Stimulated activated CD4-positive, alpha-beta T cell treated with anti-CD3 and anti-CD28 coated beads, TNF-alpha, amount 100 ng/mL, for 1 hour (primary cell): ENCODE measurements around the gene FGF12.
A peak's percentile ranks its signal among the peaks of the same experiment; 100 is the strongest.

Source experiments
- DNase-seq, 3 donors: peaks; one replicate each; pipeline ENCODE4 v3.0.0-alpha.2; 2020; ENCODE audit warnings: low read depth in 3 of 3, low spot score in 1 of 3

The FGF12 gene

DNA sequence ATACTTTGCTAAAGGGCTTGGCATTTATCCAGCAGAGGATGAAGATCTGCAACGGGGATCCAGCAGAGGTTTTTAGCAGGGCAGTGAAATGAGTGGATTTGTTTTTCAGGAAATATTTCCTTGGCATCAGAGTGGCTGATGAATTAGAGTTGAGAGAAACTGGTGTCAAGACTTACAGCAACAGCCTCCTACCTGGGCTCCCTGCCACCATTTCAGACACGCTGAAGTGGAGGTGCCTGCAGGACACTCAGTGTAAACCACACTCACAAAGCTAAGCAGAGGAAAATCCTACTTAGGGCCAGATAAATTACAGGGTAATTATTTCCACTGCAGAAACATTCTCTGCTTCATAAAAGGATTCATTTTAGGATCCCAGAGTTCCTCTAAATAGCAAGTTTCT is 519.7 kb downstream of the FGF12 start:
- no peak for DNase-seq

DNA sequence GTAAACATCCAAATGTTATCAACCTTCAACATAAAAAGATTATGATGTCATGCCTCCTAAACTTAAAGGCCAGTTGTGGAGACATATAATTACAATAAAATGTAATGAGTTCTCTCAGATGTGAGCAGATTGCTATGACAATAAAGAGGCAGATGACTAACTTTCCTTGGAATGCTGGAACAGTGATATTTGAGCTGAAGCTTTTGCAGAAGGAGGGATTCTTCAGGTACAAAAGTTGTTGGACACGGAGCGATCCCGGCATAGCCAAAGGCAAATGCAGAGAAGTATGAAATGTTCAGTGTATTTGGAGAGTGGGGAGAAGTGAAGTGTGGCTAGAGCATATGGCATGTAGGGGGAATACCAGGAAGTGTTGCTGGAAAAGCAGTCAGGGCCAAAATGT is 520.1 kb downstream of the FGF12 start:
- no peak for DNase-seq

DNA sequence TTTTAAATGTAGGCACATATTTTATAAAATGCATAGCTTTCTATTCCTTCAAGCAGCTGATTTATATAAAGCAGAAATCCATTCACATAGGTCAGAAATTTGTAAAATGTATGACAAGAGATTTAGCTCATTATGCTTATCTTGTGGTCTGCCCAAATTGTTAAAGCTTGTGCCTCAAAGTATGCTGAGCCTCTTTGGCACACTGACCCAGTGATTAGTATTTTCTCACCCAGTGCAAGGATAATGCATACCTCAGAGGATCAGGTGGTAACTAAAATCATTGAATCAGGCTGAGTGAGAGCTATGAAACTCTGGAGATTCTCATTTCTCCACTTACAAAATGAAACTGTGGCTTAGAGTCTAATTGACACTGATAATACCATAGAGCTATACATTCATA is 533.3 kb downstream of the FGF12 start:
- DNase-seq = no peak

DNA sequence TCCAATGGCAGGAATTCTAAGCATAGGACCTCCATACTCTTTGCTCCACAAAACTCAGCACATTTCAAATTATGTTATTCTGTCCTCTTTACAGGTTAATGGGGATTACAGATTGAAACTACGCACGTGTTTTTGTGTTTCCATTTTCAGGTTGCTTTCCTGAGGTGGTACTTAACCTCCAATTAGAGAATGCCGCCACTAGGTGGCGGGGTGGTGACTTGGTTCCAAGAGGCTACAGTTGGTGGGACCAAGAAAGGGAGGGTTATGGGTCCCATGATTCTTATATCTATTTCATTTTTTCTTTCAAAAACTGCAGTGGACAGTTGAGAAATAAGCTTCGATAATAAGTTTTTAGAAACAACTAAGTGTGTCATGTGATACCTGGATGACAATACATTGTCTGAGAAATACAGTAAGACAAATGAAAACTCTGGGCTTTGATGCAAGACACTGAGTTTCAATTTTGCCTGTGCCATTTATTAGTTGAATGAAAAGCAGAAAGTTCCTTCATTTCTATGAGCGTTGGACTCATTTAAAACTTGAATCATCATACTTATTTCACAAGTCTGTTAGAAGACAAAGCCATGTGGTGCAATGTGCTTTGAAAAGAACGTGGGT is 539.0 kb downstream of the FGF12 start:
- DNase-seq = peak in 1 of 3 donors; percentile 11

DNA sequence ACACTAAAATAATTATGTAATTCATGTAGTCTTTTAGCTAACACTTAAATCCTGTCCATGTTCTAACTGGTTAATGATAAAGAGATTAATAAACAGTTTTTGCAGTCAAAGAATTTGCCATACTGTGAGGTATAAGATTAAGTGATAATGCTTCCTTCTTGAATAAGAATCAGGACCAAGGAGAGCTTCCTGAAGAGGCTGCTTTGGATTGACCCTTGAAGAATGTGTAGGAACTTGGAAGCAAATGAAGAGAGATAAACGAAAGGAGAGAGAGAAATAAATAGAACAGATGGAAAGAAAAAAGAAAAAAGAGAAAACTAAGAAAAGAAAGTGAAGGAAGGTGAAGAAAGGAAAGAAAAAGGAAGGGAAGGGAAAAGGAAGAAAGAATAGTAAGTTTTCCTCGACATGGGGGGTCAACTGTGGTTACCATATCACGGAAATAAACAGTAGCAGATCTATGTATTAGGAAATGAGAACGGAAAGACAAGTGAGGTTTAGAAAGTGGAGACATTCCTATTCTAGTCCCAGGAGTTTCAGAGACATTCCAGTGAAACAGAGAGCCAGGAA is 539.8 kb downstream of the FGF12 start:
- DNase-seq = no peak

DNA sequence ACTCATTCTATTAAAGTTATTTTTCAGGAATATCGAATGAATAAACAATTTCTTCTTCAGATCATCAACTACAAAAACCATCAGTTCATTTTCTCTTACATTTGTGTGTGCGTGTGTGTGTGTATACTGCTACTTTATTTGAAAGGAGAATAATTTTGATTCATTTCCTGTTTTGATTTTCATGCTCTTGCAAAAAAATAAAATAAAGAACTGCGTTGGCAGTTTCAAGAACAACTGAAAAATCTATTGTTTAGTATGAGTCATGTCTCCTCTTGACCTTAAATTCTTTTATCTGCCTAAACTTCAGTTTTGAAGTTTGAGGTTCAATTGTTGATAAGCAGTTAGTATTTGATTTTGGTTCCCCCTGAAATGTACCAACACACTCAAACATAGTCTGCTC is 540.8 kb downstream of the FGF12 start:
- DNase-seq = no peak

DNA sequence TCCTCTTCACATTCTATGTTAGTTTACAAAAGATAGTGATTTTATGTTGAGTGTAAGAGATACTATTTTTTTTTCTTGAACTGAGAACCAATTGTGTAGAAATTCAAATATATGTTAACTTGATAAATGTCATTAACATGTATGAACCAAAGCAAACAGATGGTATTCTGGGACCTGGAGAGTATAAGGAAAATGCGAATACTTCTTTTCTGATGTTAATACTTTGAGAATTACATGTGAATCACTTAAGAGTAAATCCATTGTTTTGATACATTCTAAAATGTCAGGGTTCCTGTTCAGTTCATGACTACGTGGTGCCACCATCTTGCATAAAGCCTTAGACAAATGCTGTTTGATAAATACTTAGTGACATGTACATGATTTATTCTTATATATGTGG is 541.3 kb downstream of the FGF12 start:
- DNase-seq = no peak

DNA sequence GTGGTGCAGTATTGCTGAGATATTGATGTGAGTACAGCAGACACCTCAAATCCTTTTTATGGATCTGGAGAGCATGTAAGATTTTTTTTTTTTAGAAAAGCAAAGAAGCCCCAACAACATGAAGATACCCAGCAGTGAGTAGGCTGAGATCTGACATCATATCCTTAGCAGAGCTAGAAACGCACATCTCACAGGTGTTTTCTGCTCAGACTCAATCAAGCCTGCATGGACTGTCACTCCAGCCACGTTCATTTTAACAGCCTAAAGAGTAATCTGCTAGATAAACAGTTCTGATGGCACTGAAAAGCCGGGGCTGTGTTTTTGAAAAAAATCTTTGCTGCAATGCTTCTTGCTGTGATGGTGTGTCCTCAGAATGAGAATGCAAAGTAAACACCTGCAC is 544.2 kb downstream of the FGF12 start:
- DNase-seq = no peak

DNA sequence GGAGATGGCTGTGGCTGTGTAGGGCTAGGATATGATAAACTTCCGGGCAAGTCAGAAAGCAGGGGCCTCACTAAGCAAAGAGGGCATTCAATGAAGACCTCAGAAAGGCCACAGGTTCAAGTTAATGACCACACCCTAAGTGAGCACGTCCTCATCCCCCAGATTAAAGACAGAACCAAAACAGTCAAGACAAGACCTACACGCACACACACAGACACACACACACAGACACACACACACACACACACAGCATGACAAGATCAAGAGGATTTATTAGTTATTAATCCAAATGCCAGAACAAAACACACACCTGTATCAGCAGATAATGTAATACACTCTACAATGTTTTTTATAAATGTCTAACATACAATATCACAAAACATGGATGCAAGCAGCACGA is 546.2 kb downstream of the FGF12 start:
- no peak for DNase-seq

DNA sequence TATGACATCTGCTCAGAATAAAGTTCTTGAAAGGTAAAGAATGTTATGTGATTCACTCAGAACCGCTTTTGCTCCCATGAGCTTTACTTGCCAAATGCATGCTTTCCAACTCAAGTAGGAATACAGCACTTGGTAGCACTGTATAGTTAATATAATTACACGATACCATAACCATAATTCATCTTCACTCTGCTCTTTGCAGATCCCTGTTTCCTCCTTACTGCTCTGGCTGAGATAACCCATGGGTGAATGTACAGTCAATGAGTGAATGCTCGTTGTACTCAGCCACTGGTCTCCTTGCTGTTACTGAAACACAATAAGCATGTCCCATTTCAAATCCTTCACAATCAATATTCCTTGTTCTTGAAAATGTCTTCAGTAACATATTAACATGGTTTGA is 550.0 kb downstream of the FGF12 start:
- no peak for DNase-seq

DNA sequence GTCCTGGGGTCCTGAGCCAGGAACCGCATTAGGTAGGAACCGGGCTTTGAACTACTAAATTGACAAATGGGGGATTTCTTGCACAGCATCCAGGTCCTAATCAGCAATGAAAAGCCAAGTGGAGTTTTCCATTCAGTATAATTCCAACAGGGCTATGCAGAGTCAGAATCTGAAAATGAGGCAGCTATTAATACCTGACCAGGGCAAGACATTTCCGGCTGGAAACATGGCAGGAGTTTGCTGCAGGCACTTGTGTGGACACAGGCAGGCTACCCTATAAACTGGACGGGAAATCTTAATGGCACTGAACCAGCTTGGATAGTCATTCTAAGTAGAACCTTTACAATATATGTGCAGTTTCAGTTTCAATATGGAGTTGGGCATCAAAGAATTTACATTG is 553.1 kb downstream of the FGF12 start:
- DNase-seq = no peak

DNA sequence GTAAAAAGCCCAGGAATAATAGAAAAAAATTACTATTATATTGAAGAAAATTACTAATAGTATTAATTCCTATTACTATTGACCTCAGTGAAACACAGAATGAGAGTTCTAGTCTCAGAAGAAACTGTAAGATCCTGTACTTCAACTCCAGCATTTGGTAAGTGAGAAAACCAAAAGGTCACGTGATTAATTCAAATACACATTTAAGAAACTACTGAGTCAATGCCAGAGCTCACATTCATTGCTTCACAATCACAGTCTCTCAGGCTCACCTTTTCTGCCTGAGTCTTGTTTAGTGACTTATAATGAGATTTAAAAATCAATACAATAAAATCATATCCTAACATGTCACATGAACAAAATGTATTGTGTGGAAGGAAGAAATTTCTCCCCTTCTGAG is 556.1 kb downstream of the FGF12 start:
- DNase-seq = no peak

DNA sequence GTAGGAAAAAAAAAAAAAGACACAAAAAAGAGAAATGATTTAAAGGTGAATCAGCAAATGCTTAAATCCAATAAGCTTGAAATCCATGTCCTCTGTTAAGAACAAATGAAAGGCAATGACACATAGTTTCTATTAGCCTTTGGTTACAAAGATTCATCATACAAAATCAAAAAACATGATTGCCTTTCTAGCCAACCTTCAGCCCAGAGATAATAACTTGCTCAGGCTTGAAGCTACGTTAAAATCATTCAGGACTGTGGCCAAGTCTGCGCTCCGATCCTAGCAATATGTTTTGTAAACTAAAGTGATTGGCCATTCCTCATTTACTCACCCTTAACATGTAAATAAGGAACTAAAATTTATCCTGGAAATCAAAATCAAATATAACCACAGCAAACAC is 556.7 kb downstream of the FGF12 start:
- DNase-seq = no peak

DNA sequence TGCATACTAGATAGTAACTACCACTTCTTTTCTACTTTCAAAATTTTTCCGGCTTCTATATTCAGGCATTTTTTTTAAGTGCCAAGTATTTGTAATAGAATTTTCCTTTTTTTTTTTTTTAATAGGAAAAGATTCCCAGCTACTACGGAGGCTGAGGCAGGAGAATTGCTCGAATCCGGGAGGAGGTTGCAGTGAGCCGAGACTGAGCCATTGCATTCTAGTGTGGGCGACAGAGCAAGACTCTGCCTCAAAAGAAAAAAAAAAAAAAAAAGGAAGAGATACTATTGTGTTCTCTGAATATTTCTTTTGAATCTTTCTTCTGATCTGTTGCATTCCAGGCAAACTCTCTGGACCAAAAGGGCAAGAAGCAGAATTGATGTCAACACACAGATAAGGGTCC is 557.3 kb downstream of the FGF12 start:
- no peak for DNase-seq

DNA sequence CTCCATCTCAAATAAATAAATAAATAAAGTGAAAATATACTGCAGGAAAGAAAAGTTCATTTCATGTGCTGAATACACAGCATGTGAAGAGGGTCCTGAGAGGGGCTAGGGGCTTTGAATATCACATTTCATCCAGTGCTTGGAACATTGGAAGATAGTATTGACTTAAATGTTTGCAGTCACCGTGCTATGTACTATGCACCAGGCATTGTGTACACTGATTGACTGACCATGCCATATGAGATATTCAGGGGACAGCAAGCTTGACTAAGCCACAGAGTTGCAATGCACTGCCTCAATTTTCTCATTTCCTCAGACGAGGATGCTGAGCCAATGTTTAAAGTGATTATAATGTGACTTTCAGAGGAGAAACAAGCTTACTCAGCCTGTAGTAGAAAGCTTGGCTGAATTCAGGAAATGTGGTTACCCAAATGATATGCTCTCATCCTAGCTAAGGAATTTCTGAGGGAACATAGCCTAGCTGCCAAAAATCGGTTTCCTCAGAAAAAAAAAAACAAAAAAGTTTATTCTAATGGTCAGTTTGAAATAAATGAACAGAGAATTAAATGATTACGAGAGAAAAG is 557.9 kb downstream of the FGF12 start:
- DNase-seq = no peak

DNA sequence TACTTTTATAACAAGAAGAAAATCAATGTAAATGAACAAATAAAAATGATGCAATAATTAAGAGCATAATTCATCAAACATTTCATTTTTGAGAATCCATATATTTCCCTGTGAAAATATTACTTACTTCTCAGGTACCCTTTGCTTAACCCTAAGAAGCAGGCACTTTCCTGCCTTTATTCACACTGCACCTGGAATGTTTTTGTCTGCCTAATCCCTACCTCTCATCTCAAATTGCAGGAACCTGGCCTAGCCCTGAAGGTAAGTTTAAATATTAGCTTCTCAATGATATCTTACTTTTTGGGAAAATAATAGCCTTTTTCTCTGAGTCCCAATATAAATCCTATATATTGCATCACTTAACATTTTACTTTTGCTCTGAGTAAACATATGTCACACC is 559.1 kb downstream of the FGF12 start:
- no peak for DNase-seq

DNA sequence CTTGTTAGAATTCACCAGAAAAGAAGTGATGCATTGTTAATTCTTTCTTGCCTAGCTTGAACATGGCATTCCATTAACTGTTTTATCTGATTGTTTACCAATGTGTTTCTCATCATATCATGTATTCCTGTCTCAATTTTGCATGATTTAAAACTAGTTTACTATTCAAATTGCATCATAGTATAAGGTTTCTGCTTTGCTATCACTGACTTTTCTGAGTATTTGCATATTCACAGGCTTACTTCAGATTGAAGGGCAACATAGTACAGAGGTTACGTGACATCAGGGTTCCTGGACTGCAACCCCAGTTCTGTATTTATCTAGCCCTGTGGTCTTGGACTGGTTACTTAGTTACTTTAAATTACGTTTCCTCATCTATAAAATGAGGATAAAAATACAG is 561.8 kb downstream of the FGF12 start:
- no peak for DNase-seq

DNA sequence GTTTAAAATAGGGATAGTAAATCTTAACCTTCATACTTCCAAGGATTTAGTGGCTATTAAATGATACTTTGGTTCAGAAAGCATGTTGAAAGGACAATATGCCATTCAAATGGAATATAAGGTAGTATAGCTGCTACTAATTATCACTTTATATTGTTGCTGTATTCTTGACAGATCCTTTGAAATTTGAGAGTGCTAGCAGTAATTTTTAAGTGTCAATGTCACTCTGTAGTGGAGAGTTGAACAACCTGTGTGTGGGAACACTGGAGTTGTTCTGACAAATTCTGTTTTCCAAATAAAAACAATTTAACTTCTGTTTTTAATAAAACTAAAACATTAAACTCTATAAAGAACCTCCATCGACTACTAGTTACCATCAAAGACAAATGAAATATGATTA is 565.7 kb downstream of the FGF12 start:
- no peak for DNase-seq

DNA sequence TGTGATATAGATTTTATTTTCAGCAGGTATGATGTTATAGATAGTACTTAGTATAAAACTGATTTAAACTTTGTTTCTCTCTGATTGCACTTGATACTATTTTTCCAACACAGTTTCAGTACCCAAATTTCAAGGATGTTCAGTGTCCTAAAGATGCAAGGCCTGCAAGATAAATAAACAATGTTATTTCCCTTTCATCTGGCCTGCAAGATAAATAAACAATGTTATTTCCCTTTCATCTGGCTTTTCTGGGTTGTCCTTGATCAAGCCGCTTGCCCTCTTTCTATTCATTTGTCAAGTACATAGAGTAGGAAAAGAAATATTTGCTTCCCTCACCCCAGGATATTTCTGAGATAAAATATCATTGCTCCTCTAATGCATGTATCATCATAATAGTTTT is 571.0 kb downstream of the FGF12 start:
- DNase-seq = no peak

DNA sequence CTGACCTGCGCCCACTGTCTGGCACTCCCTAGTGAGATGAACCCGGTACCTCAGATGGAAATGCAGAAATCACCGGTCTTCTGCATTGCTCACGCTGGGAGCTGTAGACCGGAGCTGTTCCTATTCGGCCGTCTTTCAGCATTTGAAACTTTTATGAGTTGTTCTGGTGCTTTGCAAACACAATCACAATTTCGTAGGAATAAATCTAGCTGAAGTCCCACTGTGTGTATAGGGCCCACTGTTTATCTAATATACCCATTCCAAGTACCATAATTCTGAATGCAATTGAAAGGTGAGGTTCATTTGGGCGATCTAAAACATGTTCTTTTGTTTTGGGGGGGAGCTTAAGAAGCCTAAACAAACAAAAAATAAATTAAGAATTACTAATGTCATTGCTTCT is 572.1 kb downstream of the FGF12 start:
- DNase-seq = no peak

DNA sequence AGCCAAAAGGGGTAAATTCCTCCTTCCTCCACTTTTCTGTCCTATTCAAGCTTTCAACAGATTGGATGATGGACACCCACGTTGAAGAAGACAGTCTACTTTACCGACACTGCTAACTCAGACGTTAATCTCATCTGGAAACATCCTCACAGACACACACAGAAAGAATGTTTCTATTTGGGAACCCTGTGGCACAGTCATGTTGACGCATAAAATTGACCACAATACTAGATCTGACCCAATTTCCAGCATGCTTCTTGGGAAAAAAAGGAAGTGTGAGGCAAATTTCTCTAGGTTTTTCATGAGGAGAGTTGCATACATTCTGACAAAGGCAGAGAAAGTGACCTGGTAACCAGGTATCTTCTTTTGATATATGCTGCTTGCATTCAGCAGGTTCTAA is 594.1 kb downstream of the FGF12 start:
- no peak for DNase-seq

DNA sequence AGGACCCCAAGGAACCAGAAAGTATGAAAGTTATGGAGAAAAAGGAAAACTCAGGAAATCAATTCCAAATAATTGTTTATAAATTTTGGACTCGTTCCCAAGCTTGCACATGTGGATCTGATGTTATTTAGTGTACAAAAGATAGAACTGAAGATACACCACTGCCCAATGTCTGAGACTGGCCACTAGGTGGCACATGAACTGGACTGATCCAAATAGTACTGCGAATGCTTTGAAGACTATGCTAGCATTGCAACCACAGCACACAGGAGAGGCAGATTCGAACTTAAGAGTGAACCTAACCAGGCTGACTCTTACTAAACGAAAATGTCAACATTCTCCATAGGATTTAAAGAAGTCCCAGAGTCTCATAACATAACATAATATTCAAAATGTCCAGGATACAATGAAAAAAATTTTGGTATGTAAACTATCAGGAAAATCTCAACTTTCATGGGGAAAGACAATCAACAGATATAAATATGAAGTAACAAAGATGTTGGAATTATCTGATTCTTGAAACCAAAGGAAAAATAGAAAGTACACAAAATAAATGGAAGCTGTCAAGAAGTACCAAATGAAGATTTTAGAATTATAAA is 596.7 kb downstream of the FGF12 start:
- DNase-seq = no peak

DNA sequence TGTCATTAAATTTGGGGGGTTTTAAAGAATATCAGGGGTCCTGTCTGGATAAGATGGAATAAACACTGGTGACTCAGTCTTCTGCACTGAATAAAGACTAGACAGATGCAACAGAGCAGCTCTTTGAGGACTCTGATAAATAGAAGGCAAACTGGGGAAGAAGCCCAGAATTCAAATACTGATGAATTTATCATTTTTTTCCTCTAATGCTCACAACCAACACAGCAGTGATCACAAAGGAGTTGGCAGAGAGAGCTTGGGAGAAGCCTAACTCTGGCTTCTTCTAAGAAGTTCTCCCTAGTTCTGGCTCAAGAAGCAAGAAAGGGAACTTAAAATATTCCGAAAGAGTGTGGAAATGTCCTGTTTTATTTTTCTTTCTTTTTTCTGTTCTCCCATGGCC is 597.8 kb downstream of the FGF12 start:
- DNase-seq = no peak
